ENCODE results near the gene GGTLC2. TPM values are rescaled to one million over a fixed set of nuclear protein-coding genes. Genes with fewer than 3 reads are reported as not detected.
"Not testable (repeated sequence)": the region's sequence is repeated elsewhere in the genome, so short reads cannot be mapped to it uniquely, and the experiment has no call there.

Gene GGTLC2
- total RNA-seq, 1 donor from 2014 or later, result not detected

GRCh38 chr22:22605074-22605404 is 39.4 kb upstream of the GGTLC2 start:
- no peak for DNase-seq (ENCODE audit: low read depth)
- TF ChIP-seq CTCF (conservative IDR thresholded peaks at IDR 0.05; ENCODE audit: low read depth, low read length), result no peak
- H3K4me3 ChIP-seq (ENCODE audit: low read depth, low read length), result no peak overlapping the region

- not testable (repeated sequence) for DNase-seq (ENCODE audit: low read depth)
Observed at GRCh38 chr22:22608022-22608421, 36.4 kb upstream of the GGTLC2 start.

GRCh38 chr22:22609291-22609690 is 35.1 kb upstream of the GGTLC2 start:
- DNase-seq (ENCODE audit: low read depth), result no peak
- H3K4me3 ChIP-seq (ENCODE audit: low read depth, low read length), result no peak overlapping the region
- TF ChIP-seq CTCF (conservative IDR thresholded peaks at IDR 0.05; ENCODE audit: low read depth, low read length), result no peak

More at GRCh38 chr22:22608022-22608421, 36.4 kb upstream of the GGTLC2 start:
- not testable (repeated sequence) for H3K4me3 ChIP-seq (ENCODE audit: low read depth, low read length)

- no peak for TF ChIP-seq CTCF (conservative IDR thresholded peaks at IDR 0.05; ENCODE audit: low read depth, low read length)
- DNase-seq (ENCODE audit: low read depth), result no peak
- no peak overlapping the region for H3K4me3 ChIP-seq (ENCODE audit: low read depth, low read length)
Observed at GRCh38 chr22:22612516-22612915, 31.9 kb upstream of the GGTLC2 start.

- TF ChIP-seq CTCF (conservative IDR thresholded peaks at IDR 0.05; ENCODE audit: low read depth, low read length), result no peak
- DNase-seq (ENCODE audit: low read depth), result no peak
- H3K4me3 ChIP-seq (ENCODE audit: low read depth, low read length), result no peak overlapping the region
Observed at GRCh38 chr22:22614065-22614464, 30.3 kb upstream of the GGTLC2 start.

- no peak overlapping the region for H3K4me3 ChIP-seq (ENCODE audit: low read depth, low read length)
- DNase-seq (ENCODE audit: low read depth), result peak; percentile 61
- TF ChIP-seq CTCF (conservative IDR thresholded peaks at IDR 0.05; ENCODE audit: low read depth, low read length), result no peak
Observed at GRCh38 chr22:22616636-22617035, 27.8 kb upstream of the GGTLC2 start.

- no peak for DNase-seq (ENCODE audit: low read depth)
- no peak for TF ChIP-seq CTCF (conservative IDR thresholded peaks at IDR 0.05; ENCODE audit: low read depth, low read length)
- no peak overlapping the region for H3K4me3 ChIP-seq (ENCODE audit: low read depth, low read length)
Observed at GRCh38 chr22:22618448-22618847, 26.0 kb upstream of the GGTLC2 start.

- no peak for TF ChIP-seq CTCF (conservative IDR thresholded peaks at IDR 0.05; ENCODE audit: low read depth, low read length)
- DNase-seq (ENCODE audit: low read depth), result no peak
- no peak overlapping the region for H3K4me3 ChIP-seq (ENCODE audit: low read depth, low read length)
Observed at GRCh38 chr22:22618923-22619322, 25.5 kb upstream of the GGTLC2 start.

Measured in epithelial cell of proximal tubule (primary cell).